ENCODE results near the gene FHOD1. TPM values are rescaled to one million over a fixed set of nuclear protein-coding genes. Genes with fewer than 3 reads are reported as not detected.

The FHOD1 gene
- total and polyA plus RNA-seq, 2 donors, result 5.6 to 27.8 TPM

- 97% methylated on average over 3 of the region's 3 CpGs for WGBS
- Histone ChIP-seq H3K27me3 (ENCODE audit: control insufficient read depth in 2 of 2, insufficient read depth in 1 of 2, low read length in 1 of 2) (no peaks in the 10 kb centered on the region), H3K9me3 (ENCODE audit: control insufficient read depth in 2 of 2, insufficient read depth in 1 of 2, low read length in 1 of 2) (no peaks in the 10 kb centered on the region), H3K36me3 (ENCODE audit: control insufficient read depth in 2 of 2, insufficient read depth in 2 of 2, low read length in 1 of 2) (peaks cover 22 to 27% of the 10 kb centered on the region in 2 donors), H3K27ac (ENCODE audit: low read depth in 1 of 2, low read length in 1 of 2) (no peak overlapping the region), H3K4me3 (ENCODE audit: low read length in 2 of 2) (no peak overlapping the region), H3K4me1 (ENCODE audit: control insufficient read depth in 2 of 2, insufficient read depth in 2 of 2, low read length in 2 of 2) (no peaks in the 10 kb centered on the region)
- no peak for DNase-seq (ENCODE audit: low read depth in 6 of 9, low spot score in 9 of 9)
Observed at GRCh38 chr16:67206838-67207248, 40.4 kb downstream of the FHOD1 start.

DNA sequence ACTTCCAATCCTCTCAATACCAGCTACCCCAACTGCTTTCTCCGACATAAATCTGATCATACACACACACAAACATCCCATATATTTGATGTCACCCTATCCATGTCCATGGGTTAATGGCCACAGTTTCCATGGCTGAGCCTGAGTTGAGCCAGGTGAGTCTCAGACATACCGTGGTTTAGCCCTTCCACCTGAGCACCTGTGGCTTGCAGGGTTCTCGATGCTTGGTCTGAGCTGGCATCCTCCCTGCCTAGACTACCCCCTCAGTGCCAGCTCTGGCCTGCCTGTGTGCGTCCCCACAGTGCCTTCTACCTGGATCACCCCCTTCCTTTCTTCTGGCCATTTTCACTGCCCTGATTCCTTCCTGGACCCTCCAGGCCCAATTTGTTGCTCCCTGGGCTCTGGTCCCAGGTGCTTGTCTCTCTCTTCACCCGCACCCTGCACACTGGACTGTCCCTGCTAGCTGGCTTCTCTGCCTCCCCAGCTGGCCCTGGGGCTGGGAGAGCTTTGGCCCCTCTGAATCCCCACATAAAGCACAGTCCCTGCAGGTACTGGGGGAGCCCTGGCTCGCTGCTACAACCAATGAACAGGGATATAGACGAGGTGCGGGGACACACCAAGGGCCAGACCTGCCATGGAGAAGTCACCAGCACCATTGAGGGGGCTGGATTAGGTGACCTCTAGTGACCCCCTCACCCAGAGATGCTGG lies 41.0 kb downstream of the FHOD1 start:
- DNase-seq (ENCODE audit: low read depth in 6 of 9, low spot score in 9 of 9), result no peak
- H3K27me3 ChIP-seq (ENCODE audit: control insufficient read depth in 2 of 2, insufficient read depth in 1 of 2, low read length in 1 of 2), result no peaks in the 10 kb centered on the region
- H3K4me3 ChIP-seq (ENCODE audit: low read length in 2 of 2), result no peak overlapping the region
- WGBS, result 98% methylated on average over 8 of the region's 8 CpGs
- H3K36me3 ChIP-seq (ENCODE audit: control insufficient read depth in 2 of 2, insufficient read depth in 2 of 2, low read length in 1 of 2), result peaks cover 28 to 32% of the 10 kb centered on the region in 2 donors
- no peaks in the 10 kb centered on the region for H3K9me3 ChIP-seq (ENCODE audit: control insufficient read depth in 2 of 2, insufficient read depth in 1 of 2, low read length in 1 of 2)
- no peak overlapping the region for H3K27ac ChIP-seq (ENCODE audit: low read depth in 1 of 2, low read length in 1 of 2)
- H3K4me1 ChIP-seq (ENCODE audit: control insufficient read depth in 2 of 2, insufficient read depth in 2 of 2, low read length in 2 of 2), result no peaks in the 10 kb centered on the region

DNA sequence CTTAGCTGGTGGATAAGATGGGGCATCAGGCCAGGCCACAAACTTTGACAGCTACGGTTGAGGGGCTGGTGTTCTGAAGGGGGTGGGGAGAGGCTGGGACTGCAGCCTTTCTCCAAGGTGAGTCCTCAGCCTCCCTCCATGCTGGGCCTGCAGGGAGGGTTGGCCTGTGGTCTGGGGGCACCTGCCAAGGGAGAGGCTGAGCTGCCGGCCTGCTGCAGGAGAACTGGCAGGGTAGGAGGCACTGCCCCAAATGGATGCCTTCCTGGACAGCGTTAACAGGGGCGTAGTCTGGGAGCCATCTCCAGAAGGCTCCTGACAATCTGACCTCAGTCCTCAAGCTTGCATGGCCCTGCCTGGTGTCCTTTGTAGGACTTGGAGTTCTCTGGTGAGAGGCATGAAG lies 43.2 kb downstream of the FHOD1 start:
- Histone ChIP-seq H3K27me3 (ENCODE audit: control insufficient read depth in 2 of 2, insufficient read depth in 1 of 2, low read length in 1 of 2) (no peaks in the 10 kb centered on the region), H3K27ac (ENCODE audit: low read depth in 1 of 2, low read length in 1 of 2) (no peak overlapping the region), H3K36me3 (ENCODE audit: control insufficient read depth in 2 of 2, insufficient read depth in 2 of 2, low read length in 1 of 2) (peaks cover 36 to 54% of the 10 kb centered on the region in 2 donors), H3K4me1 (ENCODE audit: control insufficient read depth in 2 of 2, insufficient read depth in 2 of 2, low read length in 2 of 2) (no peaks in the 10 kb centered on the region), H3K4me3 (ENCODE audit: low read length in 2 of 2) (no peak overlapping the region), H3K9me3 (ENCODE audit: control insufficient read depth in 2 of 2, insufficient read depth in 1 of 2, low read length in 1 of 2) (no peaks in the 10 kb centered on the region)
- no peak for DNase-seq (ENCODE audit: low read depth in 6 of 9, low spot score in 9 of 9)
- WGBS, result 94% methylated on average over 4 of the region's 4 CpGs

GRCh38 chr16:67202956-67203493 lies 44.3 kb downstream of the FHOD1 start:
- no peak for DNase-seq (ENCODE audit: low read depth in 6 of 9, low spot score in 9 of 9)
- Histone ChIP-seq H3K4me1 (ENCODE audit: control insufficient read depth in 2 of 2, insufficient read depth in 2 of 2, low read length in 2 of 2) (no peaks in the 10 kb centered on the region), H3K27ac (ENCODE audit: low read depth in 1 of 2, low read length in 1 of 2) (no peak overlapping the region), H3K4me3 (ENCODE audit: low read length in 2 of 2) (no peak overlapping the region), H3K9me3 (ENCODE audit: control insufficient read depth in 2 of 2, insufficient read depth in 1 of 2, low read length in 1 of 2) (no peaks in the 10 kb centered on the region), H3K27me3 (ENCODE audit: control insufficient read depth in 2 of 2, insufficient read depth in 1 of 2, low read length in 1 of 2) (no peaks in the 10 kb centered on the region), H3K36me3 (ENCODE audit: control insufficient read depth in 2 of 2, insufficient read depth in 2 of 2, low read length in 1 of 2) (peaks cover 43 to 63% of the 10 kb centered on the region in 2 donors)
- 97% methylated on average over 23 of the region's 23 CpGs for WGBS

- no peaks in the 10 kb centered on the region for H3K4me1 ChIP-seq (ENCODE audit: control insufficient read depth in 2 of 2, insufficient read depth in 2 of 2, low read length in 2 of 2)
- H3K4me3 ChIP-seq (ENCODE audit: low read length in 2 of 2), result no peak overlapping the region
- H3K9me3 ChIP-seq (ENCODE audit: control insufficient read depth in 2 of 2, insufficient read depth in 1 of 2, low read length in 1 of 2), result no peaks in the 10 kb centered on the region
- H3K36me3 ChIP-seq (ENCODE audit: control insufficient read depth in 2 of 2, insufficient read depth in 2 of 2, low read length in 1 of 2), result peaks cover 48 to 69% of the 10 kb centered on the region in 2 donors
- no peaks in the 10 kb centered on the region for H3K27me3 ChIP-seq (ENCODE audit: control insufficient read depth in 2 of 2, insufficient read depth in 1 of 2, low read length in 1 of 2)
- no peak for DNase-seq (ENCODE audit: low read depth in 6 of 9, low spot score in 9 of 9)
- WGBS, result 98% methylated on average over 12 of the region's 12 CpGs
- H3K27ac ChIP-seq (ENCODE audit: low read depth in 1 of 2, low read length in 1 of 2), result no peak overlapping the region
Observed at GRCh38 chr16:67202426-67202825, 44.9 kb downstream of the FHOD1 start.

- Histone ChIP-seq H3K36me3 (ENCODE audit: control insufficient read depth in 2 of 2, insufficient read depth in 2 of 2, low read length in 1 of 2) (peaks cover 56 to 77% of the 10 kb centered on the region in 2 donors), H3K27ac (ENCODE audit: low read depth in 1 of 2, low read length in 1 of 2) (no peak overlapping the region), H3K4me1 (ENCODE audit: control insufficient read depth in 2 of 2, insufficient read depth in 2 of 2, low read length in 2 of 2) (no peaks in the 10 kb centered on the region), H3K9me3 (ENCODE audit: control insufficient read depth in 2 of 2, insufficient read depth in 1 of 2, low read length in 1 of 2) (no peaks in the 10 kb centered on the region), H3K27me3 (ENCODE audit: control insufficient read depth in 2 of 2, insufficient read depth in 1 of 2, low read length in 1 of 2) (no peaks in the 10 kb centered on the region), H3K4me3 (ENCODE audit: low read length in 2 of 2) (no peak overlapping the region)
- 98% methylated on average over 40 of the region's 40 CpGs for WGBS
- no peak for DNase-seq (ENCODE audit: low read depth in 6 of 9, low spot score in 9 of 9)
Observed at GRCh38 chr16:67201411-67202345, 45.6 kb downstream of the FHOD1 start.

- WGBS, result 98% methylated on average over 8 of the region's 8 CpGs
- no peaks in the 10 kb centered on the region for H3K9me3 ChIP-seq (ENCODE audit: control insufficient read depth in 2 of 2, insufficient read depth in 1 of 2, low read length in 1 of 2)
- peaks cover 61 to 87% of the 10 kb centered on the region in 2 donors for H3K36me3 ChIP-seq (ENCODE audit: control insufficient read depth in 2 of 2, insufficient read depth in 2 of 2, low read length in 1 of 2)
- no peaks in the 10 kb centered on the region for H3K27me3 ChIP-seq (ENCODE audit: control insufficient read depth in 2 of 2, insufficient read depth in 1 of 2, low read length in 1 of 2)
- H3K4me3 ChIP-seq (ENCODE audit: low read length in 2 of 2), result no peak overlapping the region
- no peaks in the 10 kb centered on the region for H3K4me1 ChIP-seq (ENCODE audit: control insufficient read depth in 2 of 2, insufficient read depth in 2 of 2, low read length in 2 of 2)
- H3K27ac ChIP-seq (ENCODE audit: low read depth in 1 of 2, low read length in 1 of 2), result no peak overlapping the region
- no peak for DNase-seq (ENCODE audit: low read depth in 6 of 9, low spot score in 9 of 9)
Observed at GRCh38 chr16:67200491-67200890, 46.8 kb downstream of the FHOD1 start.

DNA sequence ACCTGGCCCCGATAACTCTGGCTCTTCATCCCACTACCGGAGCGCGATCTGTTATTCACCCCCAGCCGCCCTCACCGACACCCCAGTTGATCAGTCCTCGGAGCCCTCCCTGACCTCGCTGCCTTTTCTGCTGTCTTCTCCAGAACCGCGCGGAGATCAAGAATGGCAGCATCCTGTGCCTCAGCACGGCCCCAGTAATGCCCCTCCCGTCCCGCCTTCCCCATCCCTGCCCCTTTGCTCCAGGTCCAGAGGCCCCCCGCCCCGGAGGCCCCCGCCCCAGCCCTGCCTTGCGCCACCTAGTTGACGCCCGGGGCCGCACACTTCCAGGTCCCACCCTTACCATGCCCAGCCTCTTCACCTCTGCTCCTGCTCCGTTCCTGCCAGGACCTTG lies 47.5 kb downstream of the FHOD1 start:
- H3K36me3 ChIP-seq (ENCODE audit: control insufficient read depth in 2 of 2, insufficient read depth in 2 of 2, low read length in 1 of 2), result peaks cover 68 to 94% of the 10 kb centered on the region in 2 donors
- no peaks in the 10 kb centered on the region for H3K27me3 ChIP-seq (ENCODE audit: control insufficient read depth in 2 of 2, insufficient read depth in 1 of 2, low read length in 1 of 2)
- no peak for DNase-seq (ENCODE audit: low read depth in 6 of 9, low spot score in 9 of 9)
- no peaks in the 10 kb centered on the region for H3K4me1 ChIP-seq (ENCODE audit: control insufficient read depth in 2 of 2, insufficient read depth in 2 of 2, low read length in 2 of 2)
- no peaks in the 10 kb centered on the region for H3K9me3 ChIP-seq (ENCODE audit: control insufficient read depth in 2 of 2, insufficient read depth in 1 of 2, low read length in 1 of 2)
- WGBS, result 84% methylated on average over 22 of the region's 22 CpGs
- H3K27ac ChIP-seq (ENCODE audit: low read depth in 1 of 2, low read length in 1 of 2), result no peak overlapping the region
- no peak overlapping the region for H3K4me3 ChIP-seq (ENCODE audit: low read length in 2 of 2)

All from thymus (tissue), 11 donors.